Lower leg skin (tissue), 3 donors: ENCODE data around the gene THRA.

Experiments
- CTCF ChIP-seq, 3 donors: fragments of 450-650 bp; IDR thresholded peaks; one replicate each; pipeline ENCODE4 v1.5.1; 2016; ENCODE audit warnings: antibody characterized with exemption in 3 of 3, mild to moderate bottlenecking in 3 of 3, moderate library complexity in 2 of 3
- POLR2A ChIP-seq, 2 donors: fragments of 450-650 bp; IDR thresholded peaks; one replicate each; pipeline ENCODE4 v1.6.1; 2016 to 2017; ENCODE audit warnings: antibody characterized with exemption in 2 of 2, mild to moderate bottlenecking in 1 of 2, moderate library complexity in 1 of 2

GRCh38 chr17:40028595-40028994 is 34.2 kb upstream of the THRA start:
- TF ChIP-seq CTCF (IDR thresholded peaks at IDR 0.05) (no peak), POLR2A (IDR thresholded peaks at IDR 0.05) (no peak)
